Hepatocyte (in vitro differentiated cells): ENCODE results near the gene SRPRB. TPM values are rescaled to one million over a fixed set of nuclear protein-coding genes. Genes with fewer than 3 reads are reported as not detected.

Source experiments
- DNase-seq: peaks from one replicate; pipeline ENCODE4 v3.0.0-alpha.2; 2016; ENCODE audit warnings: low spot score
- H2AFZ ChIP-seq: fragments of 200-600 bp; sonication (generic); 2 replicates; pipeline ENCODE4 v1.6.0; 2016; ENCODE audit warnings: antibody characterized with exemption, mild to moderate bottlenecking
- H3K27ac ChIP-seq: fragments of 200-600 bp; sonication (generic); 2 replicates; pipeline ENCODE4 v1.5.1; 2016; ENCODE audit warnings: mild to moderate bottlenecking
- H3K27me3 ChIP-seq: fragments of 200-600 bp; sonication (generic); 2 replicates; pipeline ENCODE4 v1.6.1; 2016
- H3K36me3 ChIP-seq: fragments of 200-600 bp; sonication (generic); replicated peaks from 2 replicates; pipeline ENCODE4 v1.5.1; 2016; ENCODE audit warnings: low read depth; ENCODE audit not compliant: insufficient read depth
- H3K4me1 ChIP-seq: fragments of 200-600 bp; sonication (generic); 2 replicates; pipeline ENCODE4 v1.5.1; 2016; ENCODE audit warnings: mild to moderate bottlenecking, moderate library complexity; ENCODE audit not compliant: insufficient read depth
- H3K4me2 ChIP-seq: fragments of 200-600 bp; sonication (generic); 2 replicates; pipeline ENCODE4 v1.6.0; 2016
- H3K4me3 ChIP-seq: fragments of 200-600 bp; sonication (generic); 2 replicates; pipeline ENCODE4 v1.5.1; 2016; ENCODE audit warnings: mild to moderate bottlenecking
- H3K79me2 ChIP-seq: fragments of 200-600 bp; sonication (generic); 2 replicates; pipeline ENCODE4 v1.6.0; 2017; ENCODE audit warnings: mild to moderate bottlenecking
- H3K9me2 ChIP-seq: fragments of 200-600 bp; sonication (generic); replicated peaks from 2 replicates; pipeline ENCODE4 v1.6.0; 2017; ENCODE audit warnings: mild to moderate bottlenecking; ENCODE audit not compliant: insufficient read depth
- H3K9me3 ChIP-seq: fragments of 200-600 bp; sonication (generic); 2 replicates; pipeline ENCODE4 v1.5.1; 2016; ENCODE audit warnings: low read depth, mild to moderate bottlenecking
- H4K20me1 ChIP-seq: fragments of 200-600 bp; sonication (generic); 2 replicates; pipeline ENCODE4 v1.6.0; 2016; ENCODE audit warnings: mild to moderate bottlenecking; ENCODE audit not compliant: insufficient read depth, poor library complexity, severe bottlenecking
- CTCF ChIP-seq: fragments of 200-600 bp; sonication (generic); IDR thresholded peaks from 2 replicates; pipeline ENCODE4 v1.5.1; 2016; ENCODE audit warnings: antibody characterized with exemption, mild to moderate bottlenecking; ENCODE audit not compliant: poor library complexity
- EZH2 ChIP-seq: fragments of 200-600 bp; sonication (generic); IDR thresholded peaks from 2 replicates; pipeline ENCODE4 v1.6.1; 2016; ENCODE audit warnings: antibody characterized with exemption, mild to moderate bottlenecking, borderline replicate concordance
- EZH2phosphoT487 ChIP-seq: fragments of 200-600 bp; sonication (generic); IDR thresholded peaks from one replicate; pipeline ENCODE4 v1.6.1; 2018; ENCODE audit warnings: antibody characterized with exemption, mild to moderate bottlenecking, low read depth, moderate library complexity; ENCODE audit not compliant: unreplicated experiment, severe bottlenecking
- WGBS: methylation state at CpG from one replicate; pipeline ENCODE4 v1.1.6; 2016; ENCODE audit warnings: low lambda C conversion rate; ENCODE audit errors: missing lambda C conversion rate; 5-methylcytosine and 5-hydroxymethylcytosine counted together
- polyA plus RNA-seq: library from polyadenylated mRNA; unstranded; fragments of >200 nt; fragmentation: Nextera tagmentation; extraction: Ambion mirVana; gene quantifications from 2 replicates; pipeline ENCODE4 v1.2.1, GENCODE V29; 2016
- total RNA-seq: library from RNA; depleted of rRNA; stranded (reverse); fragments of >200 nt; gene quantifications from 2 replicates; pipeline ENCODE4 v1.2.3, GENCODE V29; 2014

SRPRB gene
- total and polyA plus RNA-seq, 2 experiments from 2014 or later, result 94.4 to 129 TPM

DNA sequence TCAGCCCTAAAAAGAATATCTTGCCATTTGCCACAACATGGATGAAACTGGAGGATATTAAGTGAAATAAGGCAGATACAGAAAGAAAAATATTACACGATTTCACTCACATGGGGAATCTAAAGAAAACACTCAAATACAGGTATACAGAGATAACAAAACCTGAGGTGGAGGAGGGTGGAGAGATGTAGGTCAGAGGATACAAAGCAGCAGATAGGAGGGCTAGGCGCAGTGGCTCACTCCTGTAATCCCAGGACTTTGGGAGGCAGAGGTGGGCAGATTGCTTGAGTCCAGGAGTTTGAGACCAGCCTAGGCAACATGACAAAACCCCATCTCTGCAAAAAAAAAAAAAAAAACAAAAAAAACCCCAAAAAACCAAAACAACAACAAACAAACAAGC is 23.2 kb upstream of the SRPRB start:
- TF ChIP-seq CTCF, result no peak
- no peak for TF ChIP-seq EZH2
- TF ChIP-seq EZH2phosphoT487, result no peak
- H4K20me1 ChIP-seq, result no peaks in the 10 kb centered on the region
- 91% methylated on average over 2 of the region's 2 CpGs for WGBS
- H2AFZ ChIP-seq, result no peak overlapping the region
- no peaks in the 10 kb centered on the region for H3K9me2 ChIP-seq
- no peaks in the 10 kb centered on the region for H3K79me2 ChIP-seq
- H3K4me2 ChIP-seq, result no peak overlapping the region
- no peaks in the 10 kb centered on the region for H3K36me3 ChIP-seq
- no peaks in the 10 kb centered on the region for H3K9me3 ChIP-seq
- H3K4me3 ChIP-seq, result no peak overlapping the region
- no peaks in the 10 kb centered on the region for H3K27me3 ChIP-seq
- DNase-seq, result no peak
- H3K4me1 ChIP-seq, result no peaks in the 10 kb centered on the region
- no peak overlapping the region for H3K27ac ChIP-seq

GRCh38 chr3:133783762-133784161 is 21.9 kb upstream of the SRPRB start:
- Histone ChIP-seq H3K27ac (no peak overlapping the region), H3K4me2 (no peak overlapping the region), H2AFZ (no peak overlapping the region), H3K4me3 (no peak overlapping the region), H3K79me2 (no peaks in the 10 kb centered on the region), H3K9me2 (no peaks in the 10 kb centered on the region), H3K27me3 (no peaks in the 10 kb centered on the region), H3K36me3 (no peaks in the 10 kb centered on the region), H3K9me3 (no peaks in the 10 kb centered on the region), H3K4me1 (no peaks in the 10 kb centered on the region), H4K20me1 (no peaks in the 10 kb centered on the region)
- no peak for DNase-seq
- TF ChIP-seq EZH2 (no peak), CTCF (no peak), EZH2phosphoT487 (no peak)
- WGBS, result 96% methylated on average over 31 of the region's 32 CpGs

GRCh38 chr3:133788024-133788423 is 17.6 kb upstream of the SRPRB start:
- no peaks in the 10 kb centered on the region for H3K4me1 ChIP-seq
- no peaks in the 10 kb centered on the region for H4K20me1 ChIP-seq
- no peaks in the 10 kb centered on the region for H3K27me3 ChIP-seq
- no peaks in the 10 kb centered on the region for H3K36me3 ChIP-seq
- no peak overlapping the region for H3K27ac ChIP-seq
- no peak for TF ChIP-seq EZH2phosphoT487
- no peak for TF ChIP-seq CTCF
- TF ChIP-seq EZH2, result no peak
- no peak overlapping the region for H3K4me2 ChIP-seq
- no peak overlapping the region for H3K4me3 ChIP-seq
- 67% methylated on average over 2 of the region's 2 CpGs for WGBS
- H2AFZ ChIP-seq, result no peak overlapping the region
- DNase-seq, result no peak
- H3K79me2 ChIP-seq, result no peaks in the 10 kb centered on the region
- peaks cover under 1% of the 10 kb centered on the region for H3K9me3 ChIP-seq
- H3K9me2 ChIP-seq, result no peaks in the 10 kb centered on the region
